Measurements from ENCODE around the gene TFEB. TPM values are rescaled to one million over a fixed set of nuclear protein-coding genes. Genes with fewer than 3 reads are reported as not detected.

TFEB gene
- total and polyA plus RNA-seq, 2 experiments from 2014 or later: 34.0 to 41.0 TPM

DNA sequence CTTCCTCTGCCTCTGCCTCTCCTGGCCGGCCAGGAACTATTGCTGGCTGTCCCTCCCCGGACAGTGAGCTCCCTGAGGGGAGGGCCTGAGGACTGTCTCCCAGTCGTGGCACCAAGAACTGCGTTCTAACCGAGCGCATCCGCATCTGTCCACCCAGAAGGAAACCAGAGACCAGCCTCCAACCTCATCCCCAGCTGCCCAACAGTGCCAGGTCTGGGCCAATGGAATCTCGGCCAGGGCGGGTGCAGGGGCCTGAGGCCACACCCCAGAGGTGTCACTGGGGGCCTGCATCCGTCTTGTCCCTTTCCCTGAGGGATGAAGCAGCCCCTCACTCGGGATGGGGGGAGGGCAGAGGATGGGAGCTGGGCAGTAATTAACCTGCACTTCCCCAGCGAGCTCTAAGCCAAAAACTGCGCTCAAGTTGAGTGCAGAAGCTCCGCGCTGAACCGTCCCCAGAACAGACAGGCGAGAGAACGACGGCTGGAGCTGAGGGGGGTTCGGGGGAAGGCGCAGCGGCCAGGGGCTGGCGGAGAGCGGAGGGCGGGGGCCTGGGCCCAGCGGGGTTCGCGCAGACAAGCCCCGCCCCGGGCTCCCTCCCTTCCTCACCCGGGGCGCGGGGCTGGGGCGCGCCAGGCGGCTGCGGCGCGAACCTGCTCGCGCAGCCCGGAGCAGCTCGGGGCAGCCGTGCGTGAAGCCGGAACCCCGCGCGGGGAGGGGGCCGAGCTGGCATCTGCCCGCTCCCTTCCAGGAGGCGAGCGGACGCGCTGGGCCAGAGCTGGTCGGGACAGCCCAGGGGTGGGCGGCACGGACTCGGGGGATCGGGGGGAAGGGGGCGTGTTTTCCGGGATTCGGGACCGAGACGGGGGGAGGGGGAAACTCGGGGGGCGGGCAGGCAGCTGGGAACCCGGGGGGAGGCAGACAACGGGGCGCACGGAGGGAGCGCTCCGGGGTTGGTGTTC is 1.4 kb downstream of the TFEB start:
- Histone ChIP-seq H3K4me1 (ENCODE audit: low read depth) (peaks cover 14% of the 10 kb centered on the region), H3K4me3 (peak overlapping the region; percentile 68), H3K9me3 (ENCODE audit: low read depth) (no peaks in the 10 kb centered on the region), H3K27ac (peak overlapping the region; percentile 64), H3K27me3 (no peaks in the 10 kb centered on the region), H3K36me3 (no peaks in the 10 kb centered on the region)
- peak; percentile 80 to 89 for DNase-seq (ENCODE audit: low read depth in 1 of 2, low spot score in 1 of 2)
- TF ChIP-seq, protein P1, sequence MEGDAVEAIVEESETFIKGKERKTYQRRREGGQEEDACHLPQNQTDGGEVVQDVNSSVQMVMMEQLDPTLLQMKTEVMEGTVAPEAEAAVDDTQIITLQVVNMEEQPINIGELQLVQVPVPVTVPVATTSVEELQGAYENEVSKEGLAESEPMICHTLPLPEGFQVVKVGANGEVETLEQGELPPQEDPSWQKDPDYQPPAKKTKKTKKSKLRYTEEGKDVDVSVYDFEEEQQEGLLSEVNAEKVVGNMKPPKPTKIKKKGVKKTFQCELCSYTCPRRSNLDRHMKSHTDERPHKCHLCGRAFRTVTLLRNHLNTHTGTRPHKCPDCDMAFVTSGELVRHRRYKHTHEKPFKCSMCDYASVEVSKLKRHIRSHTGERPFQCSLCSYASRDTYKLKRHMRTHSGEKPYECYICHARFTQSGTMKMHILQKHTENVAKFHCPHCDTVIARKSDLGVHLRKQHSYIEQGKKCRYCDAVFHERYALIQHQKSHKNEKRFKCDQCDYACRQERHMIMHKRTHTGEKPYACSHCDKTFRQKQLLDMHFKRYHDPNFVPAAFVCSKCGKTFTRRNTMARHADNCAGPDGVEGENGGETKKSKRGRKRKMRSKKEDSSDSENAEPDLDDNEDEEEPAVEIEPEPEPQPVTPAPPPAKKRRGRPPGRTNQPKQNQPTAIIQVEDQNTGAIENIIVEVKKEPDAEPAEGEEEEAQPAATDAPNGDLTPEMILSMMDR (IDR thresholded peaks at IDR 0.05; ENCODE audit: low read depth, low read length): no peak

DNA sequence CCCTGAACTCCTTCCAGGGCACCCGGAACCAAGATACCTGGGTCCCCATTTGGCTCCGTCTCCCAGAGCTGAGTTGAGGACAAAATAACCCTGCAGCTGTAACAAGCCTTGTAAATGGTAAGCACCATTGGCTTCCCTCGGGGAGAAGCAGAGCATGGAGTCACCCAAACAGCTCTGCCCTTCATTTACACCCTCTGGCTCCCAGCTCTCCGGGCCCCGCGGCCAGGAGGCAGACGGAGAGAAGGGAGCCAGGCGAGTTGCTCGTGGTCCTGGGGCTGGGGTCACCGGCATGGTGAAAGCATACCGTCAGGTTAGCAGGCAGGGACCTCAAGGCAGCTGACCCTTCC is 2.1 kb downstream of the TFEB start:
- H3K27me3 ChIP-seq: no peaks in the 10 kb centered on the region
- no peaks in the 10 kb centered on the region for H3K9me3 ChIP-seq (ENCODE audit: low read depth)
- H3K4me3 ChIP-seq: peak overlapping the region; percentile 68
- H3K4me1 ChIP-seq (ENCODE audit: low read depth): peaks cover 14% of the 10 kb centered on the region
- H3K36me3 ChIP-seq: no peaks in the 10 kb centered on the region
- peak overlapping the region; percentile 64 for H3K27ac ChIP-seq
- DNase-seq (ENCODE audit: low read depth in 1 of 2, low spot score in 1 of 2): no peak
- TF ChIP-seq, protein P1 (IDR thresholded peaks at IDR 0.05; ENCODE audit: low read depth, low read length): no peak

DNA sequence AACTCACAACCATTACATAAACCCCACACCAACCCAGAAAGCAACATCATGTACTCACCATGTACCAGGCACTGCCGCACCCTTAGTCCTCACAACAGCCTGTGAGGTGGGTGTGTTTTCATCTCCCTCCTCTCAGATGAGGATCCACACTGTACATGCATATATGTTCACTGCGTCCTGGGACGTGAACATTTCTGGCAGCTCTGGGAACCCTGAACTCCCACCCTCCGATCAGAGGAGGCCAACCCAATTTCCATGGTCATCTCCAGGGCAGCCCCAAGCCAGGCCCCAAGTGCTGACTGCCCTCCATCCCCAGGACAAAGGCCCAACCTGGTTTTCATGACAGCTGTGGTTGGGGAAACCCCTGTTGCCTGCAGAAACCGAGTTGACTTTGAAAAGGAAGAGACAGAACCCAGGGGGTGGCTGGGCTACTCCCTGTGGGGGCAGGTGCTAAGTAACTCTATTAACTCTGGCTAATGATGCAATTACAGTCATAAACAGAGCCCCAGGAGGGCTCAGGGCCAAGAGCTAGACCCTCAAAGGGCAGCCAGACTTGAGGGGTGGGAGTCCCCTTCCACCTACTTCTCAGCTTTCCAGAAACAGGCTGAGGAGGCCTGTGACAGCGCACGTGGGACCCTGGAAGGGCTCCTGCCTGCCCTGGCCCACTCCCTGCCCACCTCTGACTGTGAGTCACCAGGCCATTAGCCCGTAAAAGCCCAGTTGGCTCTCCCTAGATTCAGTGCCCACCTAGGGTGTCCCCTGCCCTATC is 2.6 kb downstream of the TFEB start:
- no peaks in the 10 kb centered on the region for H3K9me3 ChIP-seq (ENCODE audit: low read depth)
- peak overlapping the region; percentile 64 for H3K27ac ChIP-seq
- H3K4me3 ChIP-seq: no peak overlapping the region
- H3K4me1 ChIP-seq (ENCODE audit: low read depth): peaks cover 14% of the 10 kb centered on the region
- H3K36me3 ChIP-seq: no peaks in the 10 kb centered on the region
- H3K27me3 ChIP-seq: no peaks in the 10 kb centered on the region
- DNase-seq (ENCODE audit: low read depth in 1 of 2, low spot score in 1 of 2): no peak
- TF ChIP-seq, protein P1 (IDR thresholded peaks at IDR 0.05; ENCODE audit: low read depth, low read length): no peak

DNA sequence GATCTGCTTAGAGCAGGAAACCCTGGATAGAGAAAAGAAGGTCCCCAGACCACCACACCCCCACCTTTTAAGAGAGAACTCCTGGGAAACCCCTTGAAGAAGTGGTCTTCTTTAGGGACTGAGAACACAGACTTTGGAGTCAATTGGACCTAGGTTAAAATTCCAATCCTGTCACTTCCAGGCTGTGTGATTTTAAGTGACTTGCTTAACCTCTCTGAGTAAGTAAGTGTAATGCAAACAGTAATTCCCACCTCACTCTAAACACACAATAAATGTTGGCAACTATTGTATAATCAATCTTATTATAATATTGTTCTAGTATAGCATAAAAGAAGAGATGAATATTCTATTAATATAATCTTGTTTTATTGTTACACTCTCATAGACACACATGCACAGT is 3.3 kb downstream of the TFEB start:
- TF ChIP-seq, protein P1 (IDR thresholded peaks at IDR 0.05; ENCODE audit: low read depth, low read length): no peak
- Histone ChIP-seq H3K36me3 (no peaks in the 10 kb centered on the region), H3K27ac (no peak overlapping the region), H3K4me3 (no peak overlapping the region), H3K4me1 (ENCODE audit: low read depth) (peaks cover 14% of the 10 kb centered on the region), H3K9me3 (ENCODE audit: low read depth) (no peaks in the 10 kb centered on the region), H3K27me3 (no peaks in the 10 kb centered on the region)
- DNase-seq (ENCODE audit: low read depth in 1 of 2, low spot score in 1 of 2): no peak

DNA sequence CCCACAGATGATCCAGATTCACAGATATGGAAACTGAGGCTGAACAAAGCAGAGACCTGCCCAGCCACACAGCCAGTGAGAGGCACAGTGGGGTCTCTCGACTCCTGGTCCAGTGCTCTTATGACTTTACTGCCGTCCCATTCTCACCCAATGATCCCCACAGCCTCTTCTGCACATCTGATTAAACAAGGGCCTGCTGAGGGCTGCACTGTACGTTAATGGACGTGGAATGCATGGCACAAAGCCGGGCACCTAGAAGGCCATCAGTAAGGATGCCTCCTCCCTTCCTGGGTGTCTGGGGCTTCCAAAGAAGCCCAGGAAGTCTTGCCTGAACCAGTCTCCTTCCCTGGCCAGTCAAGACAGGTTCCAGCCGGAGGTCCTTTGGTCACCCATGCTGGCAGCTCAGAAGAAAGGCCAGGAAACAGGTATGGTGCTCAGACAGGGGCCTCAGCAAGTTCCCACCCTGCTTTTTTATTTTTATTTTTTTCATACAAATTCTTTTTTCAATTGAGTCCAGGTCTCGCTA is 3.8 kb downstream of the TFEB start:
- no peaks in the 10 kb centered on the region for H3K36me3 ChIP-seq
- no peak overlapping the region for H3K27ac ChIP-seq
- no peak for DNase-seq (ENCODE audit: low read depth in 1 of 2, low spot score in 1 of 2)
- H3K4me3 ChIP-seq: no peak overlapping the region
- no peaks in the 10 kb centered on the region for H3K9me3 ChIP-seq (ENCODE audit: low read depth)
- H3K27me3 ChIP-seq: no peaks in the 10 kb centered on the region
- H3K4me1 ChIP-seq (ENCODE audit: low read depth): peaks cover 18% of the 10 kb centered on the region
- TF ChIP-seq, protein P1 (IDR thresholded peaks at IDR 0.05; ENCODE audit: low read depth, low read length): no peak

Data from cardiac muscle cell (in vitro differentiated cells and primary cell).